Esophagus (tissue), 2 donors: Measurements from ENCODE around the gene FAM227B. TPM values are rescaled to one million over a fixed set of nuclear protein-coding genes. Genes with fewer than 3 reads are reported as not detected.
"Not testable (repeated sequence)": the region's sequence is repeated elsewhere in the genome, so short reads cannot be mapped to it uniquely, and the experiment has no call there.

ENCODE experiments used
- H3K27ac ChIP-seq, 2 donors: one replicate each; pipeline ENCODE4 v1.5.1; 2013; ENCODE audit warnings: low read depth in 2 of 2, mild to moderate bottlenecking in 2 of 2, inconsistent platforms in 1 of 2, low read length in 1 of 2, moderate library complexity in 1 of 2
- H3K27me3 ChIP-seq, 2 donors: one replicate each; pipeline ENCODE4 v1.6.1; 2013; ENCODE audit warnings: low read length in 2 of 2, control low read depth in 1 of 2, mild to moderate bottlenecking in 1 of 2; ENCODE audit not compliant: insufficient read depth in 2 of 2, control insufficient read depth in 1 of 2
- H3K36me3 ChIP-seq, 2 donors: one replicate each; pipeline ENCODE4 v1.6.1; 2013; ENCODE audit warnings: low read length in 1 of 2; ENCODE audit not compliant: control insufficient read depth in 2 of 2, insufficient read depth in 2 of 2
- H3K4me1 ChIP-seq, 2 donors: one replicate each; pipeline ENCODE4 v1.6.1; 2013; ENCODE audit warnings: low read length in 1 of 2; ENCODE audit not compliant: control insufficient read depth in 2 of 2, insufficient read depth in 2 of 2
- H3K4me3 ChIP-seq, 2 donors: one replicate each; pipeline ENCODE4 v1.5.1; 2013; ENCODE audit warnings: low read length in 2 of 2, mild to moderate bottlenecking in 2 of 2, low read depth in 1 of 2, moderate library complexity in 1 of 2
- H3K9me3 ChIP-seq, 2 donors: one replicate each; pipeline ENCODE4 v1.6.1; 2013; ENCODE audit warnings: mild to moderate bottlenecking in 2 of 2, low read depth in 1 of 2, low read length in 1 of 2, moderate library complexity in 1 of 2; ENCODE audit not compliant: control insufficient read depth in 2 of 2, insufficient read depth in 1 of 2
- WGBS, 2 donors: extraction: QIAGEN DNeasy Blood & Tissue Kit; methylation state at CpG; one replicate each; pipeline ENCODE4 v1.1.7; 2013; 5-methylcytosine and 5-hydroxymethylcytosine counted together
- polyA plus RNA-seq, 2 donors: library from polyadenylated mRNA; stranded (reverse); fragments of 200-250 nt; gene quantifications; one replicate each; pipeline ENCODE4 v1.2.3, GENCODE V29; 2013
- donor health status: healthy with polysubstance abuse.
- donor health status: Bipolar disorder and iron deficiency.

The FAM227B gene
- polyA plus RNA-seq, 2 donors: 1.1 to 2.0 TPM

DNA sequence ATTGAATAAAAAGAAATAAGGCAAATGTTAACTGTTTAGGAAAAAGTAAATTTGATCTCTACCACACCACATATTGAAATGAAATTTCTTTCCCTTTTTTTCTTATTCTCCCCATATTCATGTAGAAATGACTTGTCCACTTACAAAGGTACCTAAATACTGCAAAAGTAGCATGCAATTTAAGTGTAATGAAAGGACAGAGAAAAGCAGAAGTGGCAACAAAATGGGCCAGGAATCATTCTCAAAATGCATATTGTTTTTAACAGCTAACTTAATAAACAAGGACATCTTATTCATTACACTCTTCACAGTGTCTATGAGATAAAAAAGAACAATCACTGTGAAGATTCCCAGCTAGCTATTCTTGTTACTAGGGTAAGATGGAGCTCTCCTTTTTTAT lies 238.2 kb downstream of the FAM227B start:
- H3K4me1 ChIP-seq: no peaks in the 10 kb centered on the region
- no peaks in the 10 kb centered on the region for H3K36me3 ChIP-seq
- H3K27me3 ChIP-seq: no peaks in the 10 kb centered on the region
- no peak overlapping the region for H3K27ac ChIP-seq
- no peaks in the 10 kb centered on the region for H3K9me3 ChIP-seq
- no peak overlapping the region for H3K4me3 ChIP-seq

DNA sequence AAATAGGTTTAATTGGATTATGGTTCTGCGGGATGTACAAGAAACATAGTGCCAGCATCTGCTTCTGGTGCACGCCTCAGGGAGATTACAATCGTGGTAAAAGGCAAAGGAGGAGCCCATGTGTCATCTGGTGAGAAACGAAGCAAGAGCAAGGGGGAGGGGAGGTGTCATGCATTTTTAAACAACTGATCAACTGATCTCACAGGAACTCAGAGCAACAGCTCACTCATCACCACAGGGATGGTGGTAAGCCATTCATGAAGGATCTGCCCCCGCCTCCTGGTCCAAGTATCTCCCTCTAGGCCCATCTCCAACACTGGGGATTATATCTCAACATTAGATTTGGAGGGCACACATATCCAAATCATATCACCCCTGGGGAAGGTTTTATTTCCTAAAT lies 239.7 kb downstream of the FAM227B start:
- Histone ChIP-seq H3K4me3 (no peak overlapping the region), H3K9me3 (no peaks in the 10 kb centered on the region), H3K27ac (no peak overlapping the region), H3K27me3 (no peaks in the 10 kb centered on the region), H3K36me3 (no peaks in the 10 kb centered on the region), H3K4me1 (no peaks in the 10 kb centered on the region)
- 76% methylated on average over 5 of the region's 5 CpGs for WGBS, 2 donors

DNA sequence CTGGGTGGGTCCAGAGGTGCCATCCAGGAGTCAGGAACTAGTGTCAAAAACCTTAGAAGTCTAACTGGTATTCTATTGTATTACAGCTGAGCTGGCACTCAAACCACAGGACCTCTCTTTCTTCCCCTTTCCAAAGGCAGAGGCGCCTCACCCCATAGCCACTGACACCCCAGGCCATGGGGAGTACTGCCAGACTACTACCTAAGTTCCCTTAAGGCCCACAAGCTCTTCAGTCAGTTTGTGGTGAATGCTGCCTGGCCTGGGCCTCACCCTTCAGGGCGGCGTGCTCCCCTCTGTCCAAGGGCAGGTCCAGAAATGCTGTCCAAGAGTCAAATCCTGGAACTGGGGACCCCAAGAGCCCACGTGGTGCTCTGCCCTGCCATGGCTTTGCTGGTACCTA lies 240.6 kb downstream of the FAM227B start:
- no peaks in the 10 kb centered on the region for H3K9me3 ChIP-seq
- 81 to 82% methylated on average over 4 of the region's 4 CpGs for WGBS, 2 donors
- no peaks in the 10 kb centered on the region for H3K36me3 ChIP-seq
- H3K4me1 ChIP-seq: no peaks in the 10 kb centered on the region
- H3K4me3 ChIP-seq: no peak overlapping the region
- no peak overlapping the region for H3K27ac ChIP-seq
- H3K27me3 ChIP-seq: no peaks in the 10 kb centered on the region

DNA sequence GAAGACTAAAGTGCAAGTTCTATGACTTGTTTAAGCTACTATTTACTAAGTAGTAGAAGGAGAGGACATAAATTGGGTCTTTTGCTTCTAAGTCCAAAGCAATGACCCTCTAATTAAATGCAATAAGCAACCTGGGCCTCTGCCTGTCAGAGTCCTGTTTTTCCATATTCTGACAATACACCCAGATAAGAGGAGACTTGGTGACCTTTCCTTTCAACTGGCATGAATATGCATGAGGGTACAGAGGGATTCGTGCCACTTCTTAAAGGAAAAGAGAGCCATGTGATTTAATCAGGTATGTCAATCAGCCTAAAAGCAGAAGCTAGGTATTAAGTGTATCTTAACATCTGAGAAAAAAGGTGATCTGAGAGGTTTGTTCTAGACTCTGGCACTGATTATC lies 248.3 kb downstream of the FAM227B start:
- H3K36me3 ChIP-seq: no peaks in the 10 kb centered on the region
- H3K4me1 ChIP-seq: no peaks in the 10 kb centered on the region
- H3K27ac ChIP-seq: no peak overlapping the region
- H3K4me3 ChIP-seq: no peak overlapping the region
- H3K27me3 ChIP-seq: no peaks in the 10 kb centered on the region
- no peaks in the 10 kb centered on the region for H3K9me3 ChIP-seq
- WGBS, 2 donors: 78 to 81% methylated on average over 1 of the region's 1 CpG

DNA sequence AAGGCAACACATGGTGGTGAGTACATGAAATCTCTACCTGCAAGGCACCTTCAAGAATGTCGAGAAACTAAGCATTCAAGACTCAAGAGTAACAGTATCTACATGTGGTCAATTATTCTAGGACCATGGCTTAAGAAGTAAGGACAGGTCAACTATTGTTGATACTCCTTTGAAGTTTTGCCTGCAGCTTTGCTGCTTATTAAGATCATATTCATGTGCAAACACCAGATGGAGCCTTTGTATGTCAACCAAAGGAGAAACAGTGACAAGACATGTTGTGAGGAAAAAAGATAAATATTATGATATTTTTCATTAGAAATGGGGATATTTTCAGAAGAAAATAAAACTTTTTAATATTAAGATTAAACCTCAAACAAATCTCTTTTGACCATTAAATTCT lies 249.8 kb downstream of the FAM227B start:
- no peak overlapping the region for H3K27ac ChIP-seq
- H3K36me3 ChIP-seq: no peaks in the 10 kb centered on the region
- H3K9me3 ChIP-seq: no peaks in the 10 kb centered on the region
- WGBS, 2 donors: 78 to 81% methylated on average over 1 of the region's 1 CpG
- no peaks in the 10 kb centered on the region for H3K4me1 ChIP-seq
- H3K27me3 ChIP-seq: no peaks in the 10 kb centered on the region
- H3K4me3 ChIP-seq: no peak overlapping the region

DNA sequence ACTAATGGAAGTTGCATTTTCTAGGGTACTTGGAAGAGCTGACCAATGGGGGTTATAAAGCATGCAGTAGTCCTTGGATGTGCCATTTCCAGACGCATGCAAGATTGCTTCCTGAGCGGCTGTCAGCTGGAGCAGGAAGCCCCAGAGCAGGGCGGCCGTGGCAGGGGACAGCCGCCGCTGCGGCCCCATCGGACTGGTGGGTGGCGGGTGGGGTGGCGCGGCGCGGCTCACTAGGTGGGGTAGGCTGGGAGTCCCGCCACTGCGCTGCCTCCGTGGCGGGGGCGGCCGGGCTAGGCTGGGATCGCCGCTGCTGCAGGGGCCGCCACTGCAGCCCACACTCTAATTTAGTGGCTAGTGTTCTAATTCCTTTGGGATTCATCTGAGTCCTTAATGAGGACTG lies 254.1 kb downstream of the FAM227B start:
- no peaks in the 10 kb centered on the region for H3K27me3 ChIP-seq
- H3K9me3 ChIP-seq: no peaks in the 10 kb centered on the region
- no peak overlapping the region for H3K27ac ChIP-seq
- no peaks in the 10 kb centered on the region for H3K36me3 ChIP-seq
- no peak overlapping the region for H3K4me3 ChIP-seq
- WGBS, 2 donors: 98% methylated on average over 22 of the region's 22 CpGs
- no peaks in the 10 kb centered on the region for H3K4me1 ChIP-seq

DNA sequence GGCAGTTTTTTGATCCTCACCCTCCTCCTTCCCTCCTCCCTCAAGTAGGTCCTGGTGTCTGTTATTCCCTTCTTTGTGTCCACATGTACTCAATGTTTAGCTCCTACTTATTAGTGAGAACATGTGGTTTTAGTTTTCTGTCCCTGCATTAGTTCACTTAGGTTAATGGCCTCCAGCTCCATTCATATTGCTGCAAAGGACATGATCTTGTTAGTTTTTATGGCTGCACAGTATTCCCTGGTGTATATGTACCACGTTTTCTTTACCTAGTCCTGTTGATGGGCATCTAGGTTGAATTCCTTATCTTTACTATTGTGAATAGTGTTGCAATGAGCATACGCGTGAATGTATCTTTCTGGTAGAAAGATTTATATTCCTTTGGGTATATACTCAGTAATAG lies 259.2 kb downstream of the FAM227B start:
- Histone ChIP-seq H3K27ac (no peak overlapping the region), H3K27me3 (no peaks in the 10 kb centered on the region), H3K4me1 (no peaks in the 10 kb centered on the region), H3K4me3 (no peak overlapping the region), H3K9me3 (no peaks in the 10 kb centered on the region), H3K36me3 (no peaks in the 10 kb centered on the region)
- 81 to 87% methylated on average over 3 of the region's 3 CpGs for WGBS, 2 donors

DNA sequence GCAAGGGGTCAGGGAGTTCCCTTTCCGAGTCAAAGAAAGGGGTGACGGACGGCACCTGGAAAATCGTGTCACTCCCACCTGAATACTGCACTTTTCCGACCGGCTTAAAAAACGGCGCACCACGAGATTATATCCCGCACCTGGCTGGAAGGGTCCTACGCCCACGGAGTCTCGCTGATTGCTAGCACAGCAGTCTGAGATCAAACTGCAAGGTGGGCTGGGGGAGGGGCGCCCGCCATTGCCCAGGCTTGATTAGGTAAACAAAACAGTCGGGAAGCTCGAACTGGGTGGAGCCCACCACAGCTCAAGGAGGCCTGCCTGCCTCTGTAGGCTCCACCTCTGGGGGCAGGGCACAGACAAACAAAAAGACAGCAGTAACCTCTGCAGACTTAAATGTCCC lies 266.2 kb downstream of the FAM227B start:
- H3K27me3 ChIP-seq, H3K36me3 ChIP-seq, H3K9me3 ChIP-seq, H3K4me1 ChIP-seq, H3K4me3 ChIP-seq, H3K27ac ChIP-seq: not testable (repeated sequence)
- WGBS, 2 donors: 92% methylated on average over 17 of the region's 17 CpGs

DNA sequence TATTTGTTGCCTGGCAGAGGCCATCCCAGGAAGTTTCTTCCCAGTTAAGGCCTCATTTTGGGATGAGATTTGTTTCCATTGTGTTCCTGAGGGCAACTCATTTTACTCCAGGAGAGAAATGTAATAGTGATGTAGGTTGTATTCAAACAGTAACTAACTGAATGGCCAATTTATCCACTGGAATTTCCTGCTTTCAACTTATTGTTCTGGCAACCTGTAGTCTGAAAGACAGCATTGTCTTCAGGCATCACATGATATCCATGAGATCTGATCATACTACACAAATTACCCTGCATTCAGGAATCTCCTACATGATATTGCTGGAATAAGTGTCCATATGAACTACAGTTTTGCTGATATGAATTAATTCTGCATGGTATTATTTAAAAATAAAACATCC lies 277.1 kb downstream of the FAM227B start:
- H3K27me3 ChIP-seq: no peaks in the 10 kb centered on the region
- H3K4me3 ChIP-seq: no peak overlapping the region
- no peaks in the 10 kb centered on the region for H3K4me1 ChIP-seq
- no peaks in the 10 kb centered on the region for H3K9me3 ChIP-seq
- H3K27ac ChIP-seq: no peak overlapping the region
- no peaks in the 10 kb centered on the region for H3K36me3 ChIP-seq

DNA sequence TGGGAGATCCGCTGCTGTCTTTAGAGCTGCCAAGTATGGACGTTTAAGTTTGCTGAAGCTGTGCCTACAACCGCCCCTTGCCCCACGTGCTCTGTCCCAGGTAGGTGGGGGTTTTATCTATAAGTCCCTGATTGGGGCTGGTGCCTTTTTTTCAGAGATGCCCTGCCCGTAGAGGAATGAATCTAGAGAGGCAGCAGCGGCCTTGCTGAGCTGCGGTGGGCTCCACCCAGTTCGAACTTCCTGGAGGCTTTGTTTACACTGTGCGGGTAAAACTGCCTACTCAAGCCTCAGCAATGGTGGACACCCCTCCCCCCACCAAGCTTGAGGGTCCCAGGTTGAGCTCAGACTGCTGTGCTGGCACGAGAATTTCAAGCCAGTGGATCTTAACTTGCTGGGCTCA lies 281.0 kb downstream of the FAM227B start:
- Histone ChIP-seq H3K4me3 (no peak overlapping the region), H3K27me3 (no peaks in the 10 kb centered on the region), H3K27ac (no peak overlapping the region), H3K4me1 (no peaks in the 10 kb centered on the region), H3K36me3 (no peaks in the 10 kb centered on the region), H3K9me3 (no peaks in the 10 kb centered on the region)
- 75 to 88% methylated on average over 10 of the region's 10 CpGs for WGBS, 2 donors
